Right ventricle myocardium superior (tissue), 1 donor: Measurements from ENCODE around the gene SH2D6. TPM values are rescaled to one million over a fixed set of nuclear protein-coding genes. Genes with fewer than 3 reads are reported as not detected.
"Not testable (repeated sequence)": the region's sequence is repeated elsewhere in the genome, so short reads cannot be mapped to it uniquely, and the experiment has no call there.

Experiments
- ATAC-seq: fragments of 200-7000 bp; cut with Tn5 transposase; one replicate; pipeline ENCODE4 v1.9.1; 2020; ENCODE audit warnings: mild to moderate bottlenecking; ENCODE audit not compliant: poor library complexity
- DNase-seq: peaks from one replicate; pipeline ENCODE4 v3.0.0-alpha.2; 2020
- intact Hi-C: fragments of 100-400 bp; cut with DNase I; formaldehyde crosslinking; loops from one replicate; pipeline ENCODE4 v1.11.2; 2022
- total RNA-seq: library from RNA; stranded (reverse); fragmentation: NEBNext Ultra II Directional; extraction: Animal tissue kit (Norgen Biotek cat#: 25700); gene quantifications from one replicate; pipeline ENCODE4 v1.2.1, GENCODE V29; 2021
- donor health status: DM: no; HTN: yes; CAD: no; lungs with severe emphysema.

Gene SH2D6
- total RNA-seq, 1 donor from 2014 or later = 0.24 TPM

DNA sequence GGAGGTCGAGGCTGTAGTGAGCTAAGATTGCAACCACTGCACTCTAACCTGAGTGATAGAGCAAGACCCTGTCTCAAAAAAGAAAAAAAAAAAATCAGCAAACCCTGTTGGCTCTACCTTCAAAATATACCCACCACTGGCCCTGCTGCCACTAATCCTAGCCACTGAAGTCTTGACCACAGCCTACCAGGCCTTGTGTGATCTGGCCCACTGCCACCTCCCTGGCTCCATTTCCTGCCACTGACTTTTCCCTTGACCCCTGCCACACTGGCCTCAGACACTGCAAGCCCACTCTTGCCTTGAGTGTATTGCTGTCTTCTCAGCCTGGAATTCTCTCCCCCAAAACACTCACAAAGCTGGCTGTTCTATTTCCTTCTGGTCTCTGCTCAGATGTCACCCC lies 33.7 kb downstream of the SH2D6 start:
- no peak for ATAC-seq
- no peak for DNase-seq
- intact Hi-C loops = no loop called here

DNA sequence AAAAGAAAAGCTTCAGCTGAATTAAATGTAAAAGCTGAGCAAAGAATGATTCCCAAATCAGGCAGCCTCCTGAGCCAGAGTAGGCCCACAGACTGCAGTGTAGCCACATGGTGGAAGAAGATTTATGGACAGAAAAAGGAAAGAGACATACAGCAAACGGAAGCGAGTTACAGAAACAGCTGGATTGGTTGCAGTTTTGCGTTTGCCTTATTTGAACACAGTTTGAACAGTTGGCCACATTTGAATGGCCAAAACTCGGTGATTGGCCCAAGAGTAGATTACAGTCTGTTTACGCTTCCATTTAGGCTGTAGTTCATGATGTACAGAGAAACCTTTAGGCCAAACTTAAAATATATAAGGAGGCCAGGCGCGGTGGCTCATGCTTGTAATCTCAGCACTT lies 35.1 kb downstream of the SH2D6 start:
- intact Hi-C loops = no loop called here
- DNase-seq = no peak
- no peak for ATAC-seq

DNA sequence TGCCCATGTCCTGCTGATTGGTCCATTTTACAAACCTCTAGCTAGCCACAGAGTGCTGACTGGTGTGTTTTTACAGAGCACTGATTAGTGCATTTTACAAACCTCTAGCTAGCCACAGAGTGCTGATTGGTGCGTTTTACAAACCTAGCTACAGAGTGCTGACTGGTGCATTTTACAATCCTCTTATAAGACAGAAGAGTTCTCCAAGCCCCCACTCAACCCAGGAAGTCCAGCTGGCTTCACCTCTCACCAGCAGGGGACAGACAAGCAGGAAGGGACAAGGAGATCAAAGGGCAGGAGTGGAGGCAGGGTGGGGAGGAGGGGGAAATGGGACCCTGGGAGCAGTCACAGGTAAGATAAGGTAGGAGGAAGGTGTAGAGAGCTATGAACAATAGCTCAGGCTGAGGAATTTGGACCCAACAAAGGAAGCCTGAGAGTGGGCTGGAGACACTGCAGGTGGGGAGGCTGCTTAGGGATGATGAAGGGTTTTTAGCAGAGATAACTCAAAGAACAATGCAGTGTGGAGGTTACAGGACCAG lies 37.1 kb downstream of the SH2D6 start:
- ATAC-seq = no peak
- intact Hi-C loops = no loop called here
- no peak for DNase-seq

DNA sequence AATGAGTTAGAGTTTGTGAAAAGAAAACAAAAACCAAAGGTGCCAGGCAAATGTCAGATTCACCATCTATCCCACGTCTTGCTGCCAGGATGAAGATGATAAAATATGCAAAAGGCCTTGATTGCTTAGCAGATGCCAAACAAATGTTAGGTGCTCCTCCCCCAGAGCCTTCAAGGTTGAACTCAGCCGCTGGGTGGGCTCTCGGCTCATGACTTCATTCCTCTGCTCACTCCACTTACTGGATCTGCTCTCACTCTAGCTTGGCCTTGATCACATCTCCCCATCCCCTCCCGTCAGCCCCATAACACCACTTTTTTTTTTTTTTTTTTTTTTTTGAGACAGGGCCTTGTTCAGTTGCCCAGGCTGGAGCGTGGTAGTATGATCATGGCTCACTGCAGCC lies 38.5 kb downstream of the SH2D6 start:
- no peak for ATAC-seq
- no peak for DNase-seq
- intact Hi-C loops = no loop called here

DNA sequence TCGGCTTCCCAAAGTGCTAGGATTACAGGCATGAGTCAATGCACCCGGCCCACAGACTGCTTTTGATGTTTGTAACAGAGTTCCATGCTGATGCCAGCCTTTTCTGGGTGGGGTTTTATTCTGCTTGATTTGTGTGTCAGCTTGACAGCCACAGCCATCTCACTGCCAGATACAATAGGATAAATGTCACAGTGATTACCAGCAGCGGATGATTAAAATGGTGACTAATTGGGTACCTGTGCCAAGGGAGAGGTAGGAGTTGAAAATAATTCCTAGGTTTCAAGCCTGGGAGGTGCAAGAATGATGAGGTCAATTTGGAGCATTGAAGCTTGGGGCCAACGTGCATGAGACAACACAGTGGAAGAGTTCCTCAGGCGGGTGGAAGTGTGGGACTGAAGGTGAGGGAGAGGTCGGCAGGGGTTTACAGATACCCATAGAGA lies 39.4 kb downstream of the SH2D6 start:
- ATAC-seq (no peak), DNase-seq (no peak)
- intact Hi-C loops = no loop called here

DNA sequence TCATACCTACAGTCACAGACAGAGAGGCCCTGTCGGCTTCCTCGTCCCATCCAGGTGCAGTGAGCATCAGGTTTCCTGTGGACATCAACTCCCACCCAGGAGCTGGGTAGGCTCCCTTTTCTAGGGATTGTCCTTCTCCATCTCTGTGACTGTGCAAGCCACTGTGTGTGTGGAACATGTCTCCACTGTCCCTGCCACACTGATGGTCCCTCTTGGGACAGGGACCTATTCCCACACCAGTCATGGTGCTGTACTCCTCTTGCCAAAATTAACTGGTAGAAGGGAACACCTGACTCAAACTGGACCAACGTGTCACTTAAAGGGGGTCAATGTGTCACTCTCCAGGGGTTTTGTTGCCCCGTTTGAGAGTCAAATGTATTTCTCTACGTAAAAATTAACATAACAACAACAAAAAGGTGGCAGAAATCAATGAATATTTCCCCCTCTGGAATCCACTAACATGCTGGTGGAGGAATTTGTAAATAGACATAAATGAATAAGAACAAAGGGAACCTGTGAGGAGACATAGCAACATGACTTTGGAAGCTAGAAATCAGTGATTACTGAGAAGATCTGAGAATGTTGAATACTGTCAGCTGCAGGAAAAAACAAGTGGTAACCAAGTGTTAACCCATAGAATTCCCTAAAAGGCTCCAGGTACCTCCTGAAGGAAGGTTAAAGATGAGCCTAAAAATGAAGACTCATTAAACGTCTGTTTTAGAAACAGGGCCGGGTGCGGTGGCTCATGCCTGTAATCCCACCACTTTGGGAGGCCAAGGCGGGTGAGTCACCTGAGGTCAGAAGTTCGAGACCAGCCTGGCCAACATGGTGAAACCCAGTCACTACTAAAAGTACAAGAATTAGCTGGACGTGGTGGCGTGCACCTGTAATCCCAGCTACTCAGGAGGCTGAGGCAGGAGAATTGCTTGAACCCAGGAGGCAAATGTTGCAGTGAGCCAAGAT lies 40.4 kb downstream of the SH2D6 start:
- no peak for ATAC-seq
- no peak for DNase-seq
- intact Hi-C loops = no loop called here

DNA sequence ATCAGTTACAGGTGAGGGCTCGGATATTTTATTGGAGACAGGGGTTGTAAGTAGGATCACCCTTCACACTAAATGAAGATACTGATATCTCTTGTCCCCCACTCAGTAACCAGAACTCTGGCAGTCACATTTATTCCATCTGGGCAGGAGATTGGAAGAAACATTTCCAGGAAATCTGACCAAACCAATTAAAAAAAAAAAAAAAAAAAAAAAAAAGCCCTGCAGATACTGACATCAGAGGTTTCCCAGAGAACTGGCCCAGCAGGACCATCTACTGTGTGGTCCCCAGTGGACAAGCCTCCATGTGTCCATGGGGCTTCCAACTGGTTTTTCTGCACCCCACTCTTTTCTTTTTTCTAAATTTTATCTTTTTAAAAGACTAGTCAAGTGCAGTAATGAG lies 41.3 kb downstream of the SH2D6 start:
- intact Hi-C loops = no loop called here
- no peak for DNase-seq
- no peak for ATAC-seq

DNA sequence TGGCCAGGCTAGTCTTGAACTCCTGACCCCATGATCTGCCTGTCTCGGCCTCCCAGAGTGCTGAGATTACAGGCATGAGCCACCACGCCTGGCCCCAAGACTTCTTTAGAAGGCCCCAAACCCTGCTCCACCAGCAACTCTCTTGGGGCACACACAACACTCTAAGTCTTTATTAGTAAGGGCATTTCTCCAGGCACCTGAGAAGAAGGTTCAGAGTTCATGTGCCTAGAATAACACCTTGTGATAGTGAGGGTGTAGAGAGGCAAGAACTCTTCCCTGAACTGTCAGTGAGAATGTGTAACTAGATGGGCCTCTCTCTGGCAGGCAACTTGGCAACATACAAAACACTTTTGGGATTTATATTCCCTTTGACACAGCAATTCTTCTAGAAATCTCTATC lies 43.8 kb downstream of the SH2D6 start:
- DNase-seq = no peak
- no peak for ATAC-seq
- intact Hi-C loops = no loop called here

DNA sequence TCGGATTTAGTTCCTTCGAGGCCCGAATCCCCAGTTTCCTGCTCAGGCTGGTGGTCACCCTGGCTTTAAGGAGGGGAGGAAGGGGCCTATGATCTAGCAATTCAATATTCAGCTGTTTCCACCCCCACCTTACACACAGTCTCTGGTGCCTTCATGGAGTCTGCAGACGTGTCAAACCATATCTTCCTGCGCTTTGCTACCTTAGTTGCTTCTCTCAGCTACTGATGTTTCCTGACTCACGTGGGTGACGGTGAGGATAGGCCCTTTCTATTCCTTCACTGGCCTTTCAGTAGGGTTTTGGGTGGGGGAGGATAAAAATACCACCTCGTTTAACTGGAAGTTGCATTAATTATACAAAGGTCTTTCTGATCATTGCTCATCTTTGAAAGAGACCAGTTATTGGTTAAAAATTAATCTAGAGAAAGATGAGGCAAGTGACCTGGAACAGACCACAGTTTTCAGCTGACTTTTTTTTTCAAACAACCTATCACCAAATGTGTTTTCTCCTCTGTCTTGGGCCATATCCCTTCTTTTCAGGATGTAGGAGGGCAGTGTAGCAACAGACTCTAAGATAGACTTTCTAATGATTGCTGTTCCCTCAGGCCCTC lies 49.7 kb downstream of the SH2D6 start:
- ATAC-seq (no peak), DNase-seq (no peak)
- intact Hi-C loops = no loop called here

DNA sequence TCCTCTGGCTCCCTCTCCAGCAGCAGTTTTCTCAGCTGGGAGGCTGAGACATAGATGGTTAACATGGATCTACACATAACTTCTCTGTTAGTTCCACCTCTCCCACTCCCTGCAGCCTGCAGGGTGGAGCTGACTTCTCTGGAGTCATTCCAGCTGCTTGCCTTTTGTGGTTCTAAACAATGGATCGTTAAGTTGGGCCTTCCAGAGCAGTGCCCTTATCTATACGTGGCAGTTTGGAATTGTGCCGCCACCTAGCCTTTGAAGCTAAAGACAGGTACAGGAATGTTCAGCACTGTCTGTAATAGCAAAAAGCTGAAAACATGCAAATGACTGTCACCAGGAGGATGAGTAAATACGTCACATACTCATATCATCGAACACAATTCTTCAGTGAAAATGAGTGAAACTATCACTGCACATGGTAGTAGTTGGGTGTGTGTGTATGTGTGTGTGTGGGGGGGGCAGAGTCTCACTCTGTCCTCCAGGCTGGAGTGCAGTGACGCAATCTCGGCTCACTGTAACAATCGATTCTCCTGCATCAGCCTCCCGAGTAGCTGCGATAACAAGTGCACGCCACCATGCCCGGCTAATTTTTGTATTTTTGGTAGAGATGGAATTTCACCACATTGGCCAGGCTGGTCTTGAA lies 50.3 kb downstream of the SH2D6 start:
- intact Hi-C loops = no loop called here
- no peak for DNase-seq
- peak; percentile 76 for ATAC-seq

DNA sequence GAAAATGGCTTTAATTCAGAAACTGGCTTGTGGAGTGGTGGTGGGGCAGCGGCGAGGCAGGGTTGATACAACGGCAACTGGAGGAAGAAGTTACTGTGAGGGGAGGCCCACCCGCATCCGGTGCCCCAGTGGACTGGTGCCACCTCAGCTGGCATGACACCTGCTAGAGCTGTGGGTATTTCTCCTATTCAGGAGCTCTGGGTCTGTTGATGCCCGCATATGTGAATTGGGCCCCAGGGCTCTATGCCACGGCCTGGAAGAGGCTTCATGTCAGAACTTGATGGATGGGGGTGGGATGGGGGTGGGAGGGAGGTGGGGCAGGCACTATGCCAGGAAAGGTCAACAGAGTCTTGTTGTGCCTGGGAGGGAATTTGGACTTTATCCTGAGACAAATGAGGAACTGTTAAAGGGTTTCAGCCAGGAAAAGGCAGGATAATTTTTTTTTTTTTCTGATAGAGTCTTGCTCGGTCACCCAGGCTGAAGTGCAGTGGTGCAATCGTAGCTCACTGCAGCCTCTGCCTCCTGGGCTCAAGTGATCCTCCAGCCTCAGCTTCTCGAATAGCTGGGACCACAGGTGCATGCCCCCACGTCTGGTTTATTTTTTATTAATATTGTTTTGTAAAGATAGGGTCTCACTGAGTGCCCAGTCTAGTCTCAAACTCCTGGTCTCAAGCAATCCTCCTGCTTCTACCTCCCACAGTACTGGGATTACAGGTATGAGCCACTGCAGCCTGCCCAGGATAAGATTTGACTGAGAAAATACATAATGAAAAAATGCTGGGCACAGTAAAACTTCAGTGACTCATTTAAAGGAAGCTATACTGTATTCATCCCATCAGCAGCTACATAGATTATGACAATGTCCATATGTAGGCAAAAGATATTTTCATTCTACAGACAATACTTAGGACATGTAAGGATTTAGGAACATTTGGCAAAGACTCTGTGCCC lies 52.6 kb downstream of the SH2D6 start:
- DNase-seq (no peak), ATAC-seq (peak; percentile 28)
- intact Hi-C loops = no loop called here

DNA sequence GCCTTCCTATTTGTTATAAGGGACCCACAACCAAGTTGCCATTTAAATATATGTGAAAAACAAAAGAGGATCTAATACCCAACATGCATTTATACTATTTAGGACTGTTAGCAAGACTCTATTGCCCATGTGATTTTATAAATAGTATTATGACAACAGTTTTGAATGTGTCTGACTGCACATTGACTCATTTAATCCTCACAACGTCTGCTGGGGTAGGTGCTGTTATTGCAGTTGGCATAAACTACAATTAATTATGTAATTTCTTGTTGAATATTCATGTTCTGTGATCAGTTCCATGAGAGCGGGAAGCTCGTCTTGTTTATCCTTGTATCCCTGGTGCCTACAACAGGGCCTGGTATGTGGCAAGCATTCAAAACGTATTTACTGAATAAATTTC lies 53.7 kb downstream of the SH2D6 start:
- no peak for ATAC-seq
- intact Hi-C loops = no loop called here
- DNase-seq = no peak

DNA sequence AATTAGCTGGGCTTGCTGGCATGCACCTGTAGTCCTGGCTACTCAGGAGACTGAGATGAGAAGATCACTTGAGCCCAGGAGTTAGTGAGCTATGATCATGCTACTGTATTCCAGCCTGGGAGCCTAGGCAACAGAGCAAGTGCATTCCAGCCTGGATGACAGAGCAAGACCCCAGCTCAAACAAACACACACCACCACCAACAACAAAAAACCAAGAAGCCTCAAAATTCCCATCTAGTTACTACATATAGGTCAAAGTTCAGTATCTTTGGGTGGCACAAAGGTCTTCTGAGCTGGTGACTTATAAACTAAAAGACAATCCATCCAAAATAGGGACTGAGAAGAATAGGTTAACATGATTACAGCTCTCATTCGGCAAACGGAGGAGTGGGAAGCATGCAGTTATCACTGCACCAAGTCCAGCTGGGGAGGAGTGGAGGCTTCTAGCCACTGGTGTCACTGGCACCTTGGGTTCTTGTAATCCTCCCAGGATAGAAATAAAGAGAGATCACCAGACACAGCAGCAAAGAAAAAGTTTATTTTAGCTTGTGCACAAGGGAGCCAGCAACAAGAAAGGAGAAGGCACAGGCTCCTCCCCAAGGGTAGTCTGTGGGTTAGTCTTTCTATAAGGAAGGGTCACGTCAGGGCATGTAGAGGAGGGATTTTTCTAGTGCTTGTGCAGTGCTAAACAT lies 57.4 kb downstream of the SH2D6 start:
- no peak for DNase-seq
- ATAC-seq = peak; percentile 69
- intact Hi-C loops = no loop called here

DNA sequence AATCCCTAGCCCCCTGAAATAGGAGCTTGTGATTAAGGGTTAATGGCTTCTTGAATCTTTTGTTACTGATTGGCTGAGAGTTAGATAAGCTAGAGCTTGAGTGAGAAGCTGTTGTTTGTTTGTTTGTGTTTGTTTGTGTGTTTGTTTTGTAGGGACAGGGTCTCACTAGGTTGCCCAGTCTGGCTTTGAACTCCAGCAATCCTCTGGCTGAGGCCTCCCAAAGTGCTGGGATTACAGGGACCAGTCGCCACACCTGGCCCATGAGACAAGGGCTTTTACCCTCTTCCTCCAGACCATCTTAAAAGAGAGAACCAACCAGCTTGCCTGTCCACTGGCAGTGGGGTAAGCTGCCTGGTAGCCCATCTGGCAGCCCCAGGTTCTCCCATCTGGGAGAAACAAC lies 58.1 kb downstream of the SH2D6 start:
- intact Hi-C loops = no loop called here
- DNase-seq = no peak
- ATAC-seq = no peak

DNA sequence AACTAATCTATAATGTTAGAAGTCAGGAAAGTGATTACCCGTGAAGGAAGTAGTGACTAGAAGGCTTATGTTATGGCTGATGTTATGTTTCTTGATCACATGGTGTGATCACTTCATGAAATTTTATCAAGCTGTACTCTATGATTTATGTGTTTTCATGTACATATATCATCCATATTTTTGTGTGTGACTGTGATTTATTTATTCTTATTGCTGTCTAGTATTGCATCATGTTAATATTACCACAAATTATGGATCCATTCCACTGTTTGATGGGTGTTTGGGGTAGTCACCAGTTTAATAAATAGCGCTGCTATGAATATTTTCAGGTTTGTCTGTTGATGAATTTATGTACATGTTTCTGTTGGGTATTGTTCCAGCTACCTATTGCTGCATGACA lies 59.4 kb downstream of the SH2D6 start:
- intact Hi-C loops = no loop called here
- no peak for DNase-seq
- ATAC-seq = no peak

DNA sequence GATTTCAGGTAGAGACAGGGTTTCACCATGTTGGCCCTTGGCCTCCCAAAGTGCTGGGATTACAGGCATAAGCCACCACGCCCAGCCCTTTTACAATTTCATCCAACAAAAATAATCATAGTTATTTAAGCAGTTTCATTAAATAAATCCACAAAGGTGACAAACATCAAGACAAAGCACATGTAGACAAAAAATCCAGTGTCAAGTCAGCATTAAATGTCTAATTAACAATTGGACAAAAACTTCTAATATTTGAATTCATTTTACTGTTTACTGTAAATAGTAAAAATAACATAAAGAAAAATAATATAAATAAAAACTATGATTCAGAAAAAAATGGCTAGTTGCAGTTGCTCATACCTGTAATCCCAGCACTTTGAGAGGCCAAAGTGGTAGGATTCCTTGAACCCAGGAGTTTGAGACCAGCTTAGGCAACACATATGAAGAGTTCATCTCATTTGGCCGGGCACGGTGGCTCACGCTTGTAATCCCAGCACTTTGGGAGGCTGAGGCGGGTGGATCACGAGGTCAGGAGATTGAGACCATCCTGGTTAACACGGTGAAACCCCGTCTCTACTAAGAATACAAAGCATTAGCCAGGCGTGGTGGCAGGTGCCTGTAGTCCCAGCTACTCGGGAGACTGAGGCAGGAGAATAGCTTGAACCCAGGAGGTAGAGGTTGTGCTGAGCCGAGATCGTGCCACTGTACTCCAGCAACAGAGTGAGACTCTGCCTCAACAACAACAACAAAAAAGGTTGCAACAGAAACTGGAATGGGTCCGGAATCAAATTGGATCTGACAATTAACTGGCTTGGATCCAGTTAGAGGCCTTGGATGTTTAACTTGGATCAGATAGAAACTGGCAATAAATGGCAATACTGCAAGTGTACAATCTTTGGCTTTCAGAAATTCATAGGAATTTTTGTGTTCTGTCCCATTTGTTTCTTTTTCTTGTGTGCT lies 63.6 kb downstream of the SH2D6 start:
- DNase-seq (no peak), ATAC-seq (no peak)
- intact Hi-C loops = no loop called here

DNA sequence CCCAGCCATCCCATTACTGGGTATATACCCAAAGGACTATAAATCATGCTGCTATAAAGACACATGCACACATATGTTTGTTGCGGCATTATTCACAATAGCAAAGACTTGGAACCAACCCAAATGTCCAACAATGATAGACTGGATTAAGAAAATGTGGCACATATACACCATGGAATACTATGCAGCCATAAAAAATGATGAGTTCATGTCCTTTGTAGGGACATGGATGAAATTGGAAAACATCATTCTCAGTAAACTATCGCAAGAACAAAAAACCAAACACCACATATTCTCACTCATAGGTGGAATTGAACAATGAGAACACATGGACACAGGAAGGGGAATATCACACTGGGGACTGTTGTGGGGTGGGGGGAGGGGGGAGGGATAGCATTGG lies 66.1 kb downstream of the SH2D6 start:
- intact Hi-C loops, DNase-seq, ATAC-seq: not testable (repeated sequence)
